ENCODE data around the gene SLC38A7.
A peak's percentile ranks its signal among the peaks of the same experiment; 100 is the strongest.

Gene SLC38A7

DNA sequence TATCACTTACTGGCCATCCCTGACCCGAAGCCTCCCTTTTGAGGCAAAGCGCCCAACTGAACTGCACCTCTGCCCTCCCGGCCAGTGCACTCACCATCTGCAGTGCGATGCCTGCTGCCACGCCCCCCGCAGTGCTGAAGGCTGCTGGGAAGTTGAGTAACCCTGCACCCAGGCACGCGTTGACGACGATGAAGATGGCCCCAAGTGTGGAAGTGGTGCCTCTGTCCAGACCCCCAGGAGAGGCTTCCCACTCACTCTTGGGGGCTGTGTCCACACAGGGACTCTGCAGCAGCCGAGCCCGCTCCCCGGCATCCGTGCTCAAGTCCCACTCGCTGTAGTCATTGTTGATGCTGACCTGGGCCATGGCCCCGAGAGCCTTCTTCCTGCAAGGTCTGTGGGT lies 4.8 kb downstream of the SLC38A7 start:
- H4K8ac ChIP-seq (ENCODE audit: low read length) = no peak overlapping the region
- peaks cover 38% of the 10 kb centered on the region for H3K79me1 ChIP-seq (replicated peaks; ENCODE audit: low read length, poor library complexity, severe bottlenecking)
- H3K27ac ChIP-seq (ENCODE audit: low read length, poor library complexity, severe bottlenecking) = no peak overlapping the region
- H3K14ac ChIP-seq (ENCODE audit: low read length in 2 of 2) = no peak overlapping the region
- H2BK120ac ChIP-seq (ENCODE audit: low read depth, low read length) = no peak overlapping the region
- no peak for DNase-seq
- no peaks in the 10 kb centered on the region for H3K9me3 ChIP-seq (ENCODE audit: control insufficient read depth, low read length)
- no peak overlapping the region for H2AK5ac ChIP-seq (ENCODE audit: low read length, severe bottlenecking)
- no peaks in the 10 kb centered on the region for H3K27me3 ChIP-seq (ENCODE audit: control insufficient read depth in 1 of 2, insufficient read depth in 1 of 2, low read length in 2 of 2)
- H4K91ac ChIP-seq (ENCODE audit: low read length) = no peak overlapping the region
- no peak overlapping the region for H3K9ac ChIP-seq (ENCODE audit: low read length)
- no peak overlapping the region for H3K23ac ChIP-seq (ENCODE audit: low read length in 2 of 2)
- H3K4me3 ChIP-seq (ENCODE audit: insufficient read depth in 1 of 2, low read depth in 1 of 2, low read length in 2 of 2) = no peak overlapping the region
- no peak overlapping the region for H3K18ac ChIP-seq (ENCODE audit: low read depth in 1 of 2, low read length in 2 of 2)
- no peak overlapping the region for H2BK5ac ChIP-seq (ENCODE audit: low read depth, low read length, poor library complexity, severe bottlenecking)
- H3K4ac ChIP-seq (ENCODE audit: low read depth in 1 of 2, low read length in 2 of 2) = no peak overlapping the region
- H3K36me3 ChIP-seq (ENCODE audit: control insufficient read depth in 1 of 2, insufficient read depth in 2 of 2, low read depth in 1 of 2, low read length in 2 of 2) = peaks cover 44 to 64% of the 10 kb centered on the region in 2 experiments
- no peak overlapping the region for H3K4me2 ChIP-seq (ENCODE audit: low read length, poor library complexity, severe bottlenecking)
- WGBS = 95% methylated on average over 16 of the region's 16 CpGs
- no peak overlapping the region for H2BK15ac ChIP-seq (ENCODE audit: low read depth, poor library complexity, severe bottlenecking)
- peaks cover 11% of the 10 kb centered on the region for H3K4me1 ChIP-seq (ENCODE audit: control insufficient read depth, insufficient read depth, low read depth, low read length)
- no peak overlapping the region for H2AFZ ChIP-seq (ENCODE audit: low read depth, low read length)
- H2BK12ac ChIP-seq (ENCODE audit: low read length in 2 of 2) = no peak overlapping the region

DNA sequence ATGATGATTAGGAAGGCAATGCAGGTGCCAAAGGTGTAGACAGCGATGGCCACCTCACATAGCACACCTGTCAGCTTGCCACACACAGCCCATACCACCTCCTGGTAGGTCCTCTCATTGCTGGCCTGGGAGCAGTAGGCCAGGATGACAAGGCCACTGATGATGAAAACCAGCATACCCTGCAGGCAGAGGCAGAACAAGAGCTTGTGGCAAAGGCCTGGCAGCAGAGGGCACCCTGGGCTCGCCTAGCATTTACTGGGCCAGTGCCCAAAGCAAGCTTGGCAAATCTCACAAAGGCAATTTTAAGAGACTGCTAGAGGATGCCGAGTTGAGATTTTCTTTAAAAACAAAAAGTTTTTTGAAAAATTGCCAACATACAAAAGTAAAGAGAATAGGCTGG lies 5.9 kb downstream of the SLC38A7 start:
- peaks cover 5% of the 10 kb centered on the region for H3K4me1 ChIP-seq (ENCODE audit: control insufficient read depth, insufficient read depth, low read depth, low read length)
- H4K8ac ChIP-seq (ENCODE audit: low read length) = no peak overlapping the region
- no peak overlapping the region for H3K14ac ChIP-seq (ENCODE audit: low read length in 2 of 2)
- H3K4me2 ChIP-seq (ENCODE audit: low read length, poor library complexity, severe bottlenecking) = no peak overlapping the region
- H2AFZ ChIP-seq (ENCODE audit: low read depth, low read length) = no peak overlapping the region
- no peak overlapping the region for H2BK120ac ChIP-seq (ENCODE audit: low read depth, low read length)
- H2AK5ac ChIP-seq (ENCODE audit: low read length, severe bottlenecking) = no peak overlapping the region
- 100% methylated on average over 2 of the region's 3 CpGs for WGBS
- H3K23ac ChIP-seq (ENCODE audit: low read length in 2 of 2) = no peak overlapping the region
- peaks cover 31% of the 10 kb centered on the region for H3K79me1 ChIP-seq (replicated peaks; ENCODE audit: low read length, poor library complexity, severe bottlenecking)
- H3K18ac ChIP-seq (ENCODE audit: low read depth in 1 of 2, low read length in 2 of 2) = no peak overlapping the region
- H2BK15ac ChIP-seq (ENCODE audit: low read depth, poor library complexity, severe bottlenecking) = no peak overlapping the region
- no peak for DNase-seq
- H3K36me3 ChIP-seq (ENCODE audit: control insufficient read depth in 1 of 2, insufficient read depth in 2 of 2, low read depth in 1 of 2, low read length in 2 of 2) = peaks cover 47 to 71% of the 10 kb centered on the region in 2 experiments
- H4K91ac ChIP-seq (ENCODE audit: low read length) = no peak overlapping the region
- H3K9me3 ChIP-seq (ENCODE audit: control insufficient read depth, low read length) = no peaks in the 10 kb centered on the region
- no peak overlapping the region for H2BK12ac ChIP-seq (ENCODE audit: low read length in 2 of 2)
- H2BK5ac ChIP-seq (ENCODE audit: low read depth, low read length, poor library complexity, severe bottlenecking) = no peak overlapping the region
- H3K4me3 ChIP-seq (ENCODE audit: insufficient read depth in 1 of 2, low read depth in 1 of 2, low read length in 2 of 2) = no peak overlapping the region
- H3K4ac ChIP-seq (ENCODE audit: low read depth in 1 of 2, low read length in 2 of 2) = peak overlapping the region in 1 of 2 experiments; percentile 10
- H3K27me3 ChIP-seq (ENCODE audit: control insufficient read depth in 1 of 2, insufficient read depth in 1 of 2, low read length in 2 of 2) = no peaks in the 10 kb centered on the region
- no peak overlapping the region for H3K27ac ChIP-seq (ENCODE audit: low read length, poor library complexity, severe bottlenecking)
- H3K9ac ChIP-seq (ENCODE audit: low read length) = no peak overlapping the region

DNA sequence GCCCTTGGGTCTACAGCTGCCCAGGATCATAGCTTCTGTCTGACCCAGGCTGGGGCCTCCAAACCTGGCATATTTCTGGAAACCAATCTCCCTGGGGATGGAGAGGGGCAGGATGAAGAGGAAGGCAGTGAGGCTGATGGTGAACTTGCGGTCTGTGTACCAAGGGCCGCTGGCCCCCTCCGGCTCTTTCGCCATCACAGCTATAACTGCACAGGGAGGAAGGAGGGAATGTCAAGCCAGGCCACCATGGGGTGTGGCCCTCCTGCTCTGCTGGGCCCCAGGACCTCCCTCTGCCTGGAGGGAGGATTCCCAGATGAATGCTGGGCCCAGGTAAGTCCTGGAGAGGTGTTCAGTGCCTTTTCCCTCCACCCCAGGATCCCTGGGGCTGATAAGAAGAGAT lies 6.3 kb downstream of the SLC38A7 start:
- H4K8ac ChIP-seq (ENCODE audit: low read length) = no peak overlapping the region

DNA sequence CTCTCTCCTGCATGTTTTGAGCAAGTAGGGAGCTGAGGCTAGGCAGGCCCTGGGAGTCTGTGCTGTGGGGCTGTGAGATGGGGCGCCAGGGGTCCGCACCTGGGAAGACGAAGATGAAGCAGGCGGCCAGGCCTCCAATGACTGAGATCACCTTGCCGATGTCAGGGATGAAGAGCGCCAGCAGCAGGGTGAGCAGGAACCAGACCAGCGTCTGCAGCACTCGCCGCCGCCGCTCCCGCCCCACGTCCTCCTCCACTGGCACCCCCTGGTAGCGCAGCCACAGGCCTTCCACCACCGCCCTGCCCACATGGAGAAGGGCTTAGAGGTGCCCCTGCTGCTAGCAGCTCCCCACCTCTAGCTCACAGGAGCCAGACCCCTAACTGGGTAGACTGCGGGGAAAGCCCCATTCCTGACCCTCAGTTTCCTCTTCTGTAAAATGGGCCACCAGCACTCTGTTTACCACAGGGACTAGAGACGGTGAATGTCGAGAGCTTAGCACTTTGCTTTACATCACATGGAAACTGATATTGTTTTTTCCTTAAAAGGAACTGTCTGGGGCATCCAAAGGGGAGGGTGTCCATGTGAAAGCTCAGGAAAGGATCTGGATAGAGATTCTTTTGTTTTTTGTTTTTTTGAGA lies 13.5 kb downstream of the SLC38A7 start:
- H3K4me2 ChIP-seq (ENCODE audit: low read length, poor library complexity, severe bottlenecking) = no peak overlapping the region
- H3K27ac ChIP-seq (ENCODE audit: low read length, poor library complexity, severe bottlenecking) = no peak overlapping the region
- H3K4me1 ChIP-seq (ENCODE audit: control insufficient read depth, insufficient read depth, low read depth, low read length) = peaks cover 5% of the 10 kb centered on the region
- no peak overlapping the region for H2BK120ac ChIP-seq (ENCODE audit: low read depth, low read length)
- H4K8ac ChIP-seq (ENCODE audit: low read length) = no peak overlapping the region
- DNase-seq = no peak
- 97% methylated on average over 18 of the region's 18 CpGs for WGBS
- no peak overlapping the region for H3K18ac ChIP-seq (ENCODE audit: low read depth in 1 of 2, low read length in 2 of 2)
- H3K9me3 ChIP-seq (ENCODE audit: control insufficient read depth, low read length) = no peaks in the 10 kb centered on the region
- no peak overlapping the region for H3K23ac ChIP-seq (ENCODE audit: low read length in 2 of 2)
- H2BK15ac ChIP-seq (ENCODE audit: low read depth, poor library complexity, severe bottlenecking) = no peak overlapping the region
- peaks cover 4% of the 10 kb centered on the region for H3K79me1 ChIP-seq (replicated peaks; ENCODE audit: low read length, poor library complexity, severe bottlenecking)
- H2AFZ ChIP-seq (ENCODE audit: low read depth, low read length) = no peak overlapping the region
- H3K9ac ChIP-seq (ENCODE audit: low read length) = no peak overlapping the region
- H3K4ac ChIP-seq (ENCODE audit: low read depth in 1 of 2, low read length in 2 of 2) = no peak overlapping the region
- no peak overlapping the region for H2AK5ac ChIP-seq (ENCODE audit: low read length, severe bottlenecking)
- H3K4me3 ChIP-seq (ENCODE audit: insufficient read depth in 1 of 2, low read depth in 1 of 2, low read length in 2 of 2) = no peak overlapping the region
- no peak overlapping the region for H2BK5ac ChIP-seq (ENCODE audit: low read depth, low read length, poor library complexity, severe bottlenecking)
- peak overlapping the region; percentile 34 for H4K91ac ChIP-seq (ENCODE audit: low read length)
- no peaks in the 10 kb centered on the region for H3K27me3 ChIP-seq (ENCODE audit: control insufficient read depth in 1 of 2, insufficient read depth in 1 of 2, low read length in 2 of 2)
- no peak overlapping the region for H3K14ac ChIP-seq (ENCODE audit: low read length in 2 of 2)
- H2BK12ac ChIP-seq (ENCODE audit: low read length in 2 of 2) = no peak overlapping the region
- peaks cover 59 to 68% of the 10 kb centered on the region in 2 experiments for H3K36me3 ChIP-seq (ENCODE audit: control insufficient read depth in 1 of 2, insufficient read depth in 2 of 2, low read depth in 1 of 2, low read length in 2 of 2)

More for the DNA sequence above, 6.3 kb downstream of the SLC38A7 start:
- Histone ChIP-seq H3K9ac (ENCODE audit: low read length) (no peak overlapping the region), H2BK12ac (ENCODE audit: low read length in 2 of 2) (no peak overlapping the region), H2AK5ac (ENCODE audit: low read length, severe bottlenecking) (no peak overlapping the region), H3K4me3 (ENCODE audit: insufficient read depth in 1 of 2, low read depth in 1 of 2, low read length in 2 of 2) (peak overlapping the region in 1 of 2 experiments; percentile 4), H4K91ac (ENCODE audit: low read length) (no peak overlapping the region), H3K4me1 (ENCODE audit: control insufficient read depth, insufficient read depth, low read depth, low read length) (peaks cover under 1% of the 10 kb centered on the region), H3K36me3 (ENCODE audit: control insufficient read depth in 1 of 2, insufficient read depth in 2 of 2, low read depth in 1 of 2, low read length in 2 of 2) (peaks cover 47 to 71% of the 10 kb centered on the region in 2 experiments), H2BK5ac (ENCODE audit: low read depth, low read length, poor library complexity, severe bottlenecking) (no peak overlapping the region), H3K27me3 (ENCODE audit: control insufficient read depth in 1 of 2, insufficient read depth in 1 of 2, low read length in 2 of 2) (no peaks in the 10 kb centered on the region), H3K4ac (ENCODE audit: low read depth in 1 of 2, low read length in 2 of 2) (no peak overlapping the region), H3K14ac (ENCODE audit: low read length in 2 of 2) (no peak overlapping the region), H3K9me3 (ENCODE audit: control insufficient read depth, low read length) (no peaks in the 10 kb centered on the region), H3K79me1 (replicated peaks; ENCODE audit: low read length, poor library complexity, severe bottlenecking) (peaks cover 27% of the 10 kb centered on the region), H3K18ac (ENCODE audit: low read depth in 1 of 2, low read length in 2 of 2) (no peak overlapping the region), H3K23ac (ENCODE audit: low read length in 2 of 2) (no peak overlapping the region), H2BK15ac (ENCODE audit: low read depth, poor library complexity, severe bottlenecking) (no peak overlapping the region), H3K27ac (ENCODE audit: low read length, poor library complexity, severe bottlenecking) (no peak overlapping the region), H3K4me2 (ENCODE audit: low read length, poor library complexity, severe bottlenecking) (no peak overlapping the region), H2AFZ (ENCODE audit: low read depth, low read length) (no peak overlapping the region), H2BK120ac (ENCODE audit: low read depth, low read length) (no peak overlapping the region)
- WGBS = 96% methylated on average over 4 of the region's 4 CpGs
- DNase-seq = no peak
